GM19395 (cell line): Measurements from ENCODE around the gene MAP6.

Experiments
- ATAC-seq: cut with Tn5 transposase; IDR thresholded peaks from one replicate; pipeline ENCODE4 v1.9.1; 2021; ENCODE audit warnings: mild to moderate bottlenecking, moderate library complexity; ENCODE audit not compliant: unreplicated experiment

MAP6 gene

DNA sequence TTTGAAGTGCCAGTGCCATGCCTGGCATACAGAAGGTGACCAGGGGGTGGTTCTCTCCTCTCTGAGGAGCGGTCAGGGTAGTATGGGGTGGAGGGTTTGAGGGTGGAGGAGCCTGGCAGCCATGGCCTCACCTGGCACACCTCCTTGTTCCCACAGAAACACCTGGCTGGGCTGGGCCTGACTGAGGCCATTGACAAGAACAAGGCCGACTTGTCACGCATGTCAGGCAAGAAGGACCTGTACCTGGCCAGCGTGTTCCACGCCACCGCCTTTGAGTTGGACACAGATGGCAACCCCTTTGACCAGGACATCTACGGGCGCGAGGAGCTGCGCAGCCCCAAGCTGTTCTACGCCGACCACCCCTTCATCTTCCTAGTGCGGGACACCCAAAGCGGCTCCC is 97.2 kb downstream of the MAP6 start:
- no peak for ATAC-seq

DNA sequence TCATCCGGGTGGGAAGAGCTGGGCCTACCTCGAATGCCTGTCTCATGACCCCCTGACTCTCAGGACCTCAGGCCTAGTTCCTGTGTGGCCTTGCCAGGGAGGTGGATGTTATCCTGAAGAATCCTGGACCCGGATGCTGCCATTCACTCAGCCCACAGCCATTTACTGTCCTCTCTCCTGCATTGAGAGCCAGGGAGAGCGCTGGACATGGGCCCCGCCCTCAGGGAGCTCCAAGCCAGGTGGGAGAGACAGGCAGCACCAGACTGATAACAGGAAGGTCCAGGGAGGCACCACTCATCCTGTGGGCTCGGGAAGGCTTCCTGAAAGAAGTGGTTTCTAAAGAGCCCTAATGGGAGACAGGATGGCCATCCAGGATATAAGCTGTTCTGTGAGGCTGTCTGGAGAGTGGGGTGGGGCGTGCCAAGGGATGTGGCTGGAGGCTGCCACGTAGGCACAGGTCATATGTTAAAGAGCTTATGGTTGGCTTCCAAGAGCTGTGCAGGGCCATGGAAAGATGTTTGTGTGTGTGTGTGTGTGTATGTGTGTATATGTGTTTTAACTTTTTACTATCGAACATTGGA is 98.2 kb downstream of the MAP6 start:
- no peak for ATAC-seq

DNA sequence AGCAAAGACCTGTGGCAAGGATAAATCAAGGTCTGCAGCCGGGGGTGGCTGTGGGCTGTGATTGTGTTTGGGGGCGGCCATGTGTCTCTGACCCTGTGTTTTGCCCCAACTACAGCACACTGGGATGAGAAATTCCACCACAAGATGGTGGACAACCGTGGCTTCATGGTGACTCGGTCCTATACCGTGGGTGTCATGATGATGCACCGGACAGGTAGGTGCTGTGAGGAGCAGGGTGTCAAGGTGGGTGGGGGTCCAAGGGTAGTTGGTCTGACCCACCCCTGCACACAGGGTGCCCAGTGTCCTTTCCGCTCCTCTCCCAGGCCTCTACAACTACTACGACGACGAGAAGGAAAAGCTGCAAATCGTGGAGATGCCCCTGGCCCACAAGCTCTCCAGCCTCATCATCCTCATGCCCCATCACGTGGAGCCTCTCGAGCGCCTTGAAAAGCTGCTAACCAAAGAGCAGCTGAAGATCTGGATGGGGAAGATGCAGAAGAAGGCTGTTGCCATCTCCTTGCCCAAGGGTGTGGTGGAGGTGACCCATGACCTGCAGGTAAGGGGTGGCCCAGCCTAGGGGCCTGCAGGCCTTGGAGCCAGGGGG is 100.1 kb downstream of the MAP6 start:
- no peak for ATAC-seq

DNA sequence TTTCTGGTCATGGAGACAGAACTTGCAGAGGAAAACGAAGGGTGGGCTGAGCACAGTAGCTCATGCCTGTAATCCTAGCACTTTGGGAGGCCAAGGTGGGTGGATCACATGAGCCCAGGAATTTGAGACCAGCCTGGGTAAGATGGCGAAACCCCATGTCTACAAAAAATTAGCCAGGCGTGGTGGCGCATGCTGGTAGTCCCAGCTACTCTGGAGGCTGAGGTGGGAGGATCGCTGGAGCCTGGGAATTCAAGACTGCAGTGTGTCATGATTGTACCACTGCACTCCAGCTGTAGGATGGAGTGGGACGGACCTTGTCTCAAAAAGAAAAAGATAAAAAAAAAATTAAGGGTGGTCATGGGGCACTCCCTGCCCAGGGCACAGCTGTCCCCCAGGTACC is 100.9 kb downstream of the MAP6 start:
- no peak for ATAC-seq

DNA sequence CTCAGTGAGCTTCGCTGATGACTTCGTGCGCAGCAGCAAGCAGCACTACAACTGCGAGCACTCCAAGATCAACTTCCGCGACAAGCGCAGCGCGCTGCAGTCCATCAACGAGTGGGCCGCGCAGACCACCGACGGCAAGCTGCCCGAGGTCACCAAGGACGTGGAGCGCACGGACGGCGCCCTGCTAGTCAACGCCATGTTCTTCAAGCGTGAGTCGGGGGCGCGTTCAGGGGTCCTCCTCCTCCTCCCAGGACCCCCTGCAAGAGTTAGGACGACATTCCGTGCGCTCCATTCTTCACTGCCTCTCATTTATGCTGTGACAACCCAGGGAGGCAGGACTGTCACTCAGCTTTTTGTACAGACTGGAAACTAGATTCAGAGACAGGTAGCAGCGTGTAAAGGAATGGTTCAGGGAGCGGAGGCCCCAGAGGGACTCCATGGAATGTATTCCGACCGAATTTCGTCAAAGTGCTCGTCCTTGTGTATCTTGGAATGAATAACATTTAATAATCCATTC is 102.0 kb downstream of the MAP6 start:
- ATAC-seq, result no peak

DNA sequence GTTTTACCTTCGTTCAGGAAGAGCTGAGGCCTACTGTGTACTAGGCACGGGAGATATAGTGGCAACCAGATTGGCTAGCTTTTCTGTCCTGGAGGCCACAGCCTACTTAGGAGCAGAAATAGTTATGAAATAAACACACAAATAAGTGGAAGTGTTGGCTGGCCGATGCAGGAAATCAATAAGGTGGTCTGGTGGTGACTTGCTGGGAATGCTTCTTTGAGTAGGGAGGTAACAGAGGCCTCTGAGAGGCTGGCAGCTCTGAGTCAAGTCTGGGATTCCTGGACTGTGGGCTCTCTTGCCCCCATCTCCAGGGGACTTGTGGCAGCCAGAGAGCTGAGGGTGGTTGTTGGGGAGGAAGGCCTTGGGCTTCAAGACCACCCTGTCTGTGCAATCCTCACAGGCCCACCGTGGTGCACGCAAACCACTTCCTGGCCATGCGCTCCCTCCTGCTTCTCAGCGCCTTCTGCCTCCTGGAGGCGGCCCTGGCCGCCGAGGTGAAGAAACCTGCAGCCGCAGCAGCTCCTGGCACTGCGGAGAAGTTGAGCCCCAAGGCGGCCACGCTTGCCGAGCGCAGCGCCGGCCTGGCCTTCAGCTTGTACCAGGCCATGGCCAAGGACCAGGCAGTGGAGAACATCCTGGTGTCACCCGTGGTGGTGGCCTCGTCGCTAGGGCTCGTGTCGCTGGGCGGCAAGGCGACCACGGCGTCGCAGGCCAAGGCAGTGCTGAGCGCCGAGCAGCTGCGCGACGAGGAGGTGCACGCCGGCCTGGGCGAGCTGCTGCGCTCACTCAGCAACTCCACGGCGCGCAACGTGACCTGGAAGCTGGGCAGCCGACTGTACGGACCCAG is 102.7 kb downstream of the MAP6 start:
- ATAC-seq, result no peak

DNA sequence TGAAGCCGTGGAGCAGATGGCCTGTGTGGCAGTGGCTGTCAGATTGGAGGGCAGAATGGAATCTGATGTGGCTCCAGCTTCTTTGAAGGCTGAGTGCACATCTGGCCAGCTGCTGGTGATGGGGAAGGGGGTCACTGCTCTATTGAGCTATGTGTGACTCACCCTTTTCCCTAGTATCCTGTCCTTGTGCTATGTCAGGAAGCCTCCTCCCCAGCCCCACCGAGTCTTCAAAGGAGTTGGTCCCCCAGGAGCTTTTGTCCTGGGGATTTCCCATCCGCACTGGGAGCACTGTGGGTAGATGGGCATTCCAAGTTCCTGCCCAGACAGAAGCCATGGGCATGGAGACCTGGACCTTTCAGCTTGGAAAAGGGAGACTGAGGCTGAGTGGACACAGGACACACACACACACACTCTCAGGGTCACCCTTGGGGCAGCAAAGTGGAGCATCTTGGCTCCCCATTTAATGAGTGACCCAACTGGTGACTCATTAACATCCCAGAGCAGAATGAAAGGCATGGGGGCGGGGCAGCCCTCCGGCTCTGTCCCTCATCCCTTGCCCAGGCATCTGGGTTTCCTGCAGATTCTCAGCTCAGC is 103.5 kb downstream of the MAP6 start:
- ATAC-seq, result no peak

DNA sequence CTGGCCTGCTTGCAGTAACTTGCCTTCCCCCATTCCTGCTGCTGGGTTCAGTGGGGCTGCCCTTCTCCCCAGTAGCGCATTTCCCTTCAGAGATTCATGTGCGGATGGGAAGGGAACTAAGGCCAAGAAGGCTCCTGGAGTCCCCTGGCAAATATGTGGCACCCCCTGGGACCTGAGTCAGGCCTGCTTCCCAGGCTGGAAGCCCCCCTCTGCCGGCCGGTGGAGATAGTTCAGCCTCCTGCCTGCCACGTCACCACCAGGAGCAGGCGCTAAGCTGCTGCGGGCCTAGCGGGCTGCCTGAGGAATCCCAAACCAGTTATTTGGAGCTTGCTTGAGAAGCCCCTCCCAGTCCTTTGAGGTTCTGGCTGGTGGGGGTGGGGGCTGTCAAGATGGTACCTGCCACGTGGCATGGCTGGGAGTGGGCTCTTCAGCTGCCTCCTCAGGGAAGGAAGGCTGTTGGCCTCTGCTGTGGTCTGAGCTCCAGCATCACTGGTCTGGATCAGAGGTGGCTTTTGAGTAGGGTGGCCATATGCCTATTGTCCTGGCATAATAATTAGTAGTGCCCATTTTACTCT is 104.8 kb downstream of the MAP6 start:
- ATAC-seq, result no peak

DNA sequence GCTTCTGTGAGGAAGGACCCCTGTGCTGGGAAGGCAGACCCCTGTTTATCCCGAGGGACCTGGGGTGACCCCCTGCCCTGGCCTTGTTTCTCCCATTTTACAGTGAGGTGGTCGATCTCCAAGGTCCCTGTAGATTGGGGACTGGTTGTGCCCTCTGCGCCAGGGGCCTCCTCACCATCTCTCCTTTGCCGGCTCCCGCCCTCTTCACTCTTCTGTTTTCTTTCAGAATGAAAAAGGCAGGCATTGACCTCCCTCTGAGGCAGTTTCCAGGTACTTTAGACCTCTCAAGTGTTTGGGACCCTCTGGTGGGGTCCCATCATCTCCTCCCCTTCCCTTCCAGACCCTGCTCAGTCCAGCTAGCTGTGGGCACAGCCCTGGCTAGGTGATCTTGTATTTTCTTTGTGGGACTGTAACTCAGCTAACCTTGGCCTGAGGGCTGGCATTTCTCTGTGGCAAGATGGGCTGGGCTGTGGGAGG is 105.3 kb downstream of the MAP6 start:
- ATAC-seq, result no peak

DNA sequence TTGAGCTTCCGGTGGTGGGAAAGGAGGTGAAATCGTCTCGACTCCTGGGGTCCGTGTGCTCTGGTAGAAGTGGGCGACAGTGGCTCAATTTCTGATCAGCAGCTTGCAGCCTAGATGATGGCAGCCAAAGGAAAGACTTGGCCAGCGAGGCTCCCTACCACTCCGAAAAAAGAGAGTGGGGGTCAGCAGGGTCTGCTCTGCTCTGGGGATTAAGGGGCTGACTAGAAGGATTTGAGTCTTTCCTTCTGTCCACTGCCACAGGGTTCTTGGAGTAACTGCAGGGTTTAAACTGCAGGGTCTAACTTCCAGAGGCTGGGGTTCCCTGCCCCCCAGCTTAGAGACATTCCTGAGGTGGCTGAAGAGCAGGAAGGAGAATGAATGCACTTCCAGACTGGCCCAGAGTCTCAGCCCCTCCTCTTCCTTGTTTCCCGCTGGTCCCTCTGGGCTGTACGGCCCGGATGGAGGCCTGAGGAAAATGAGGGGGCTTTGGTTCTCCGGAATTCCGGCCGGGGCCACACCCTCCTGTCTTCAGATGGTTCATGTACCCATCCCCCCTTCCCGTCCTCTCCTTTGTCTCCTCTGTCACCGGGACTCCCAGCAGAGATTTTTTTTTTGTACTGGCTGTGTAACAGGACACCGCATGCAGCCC is 105.9 kb downstream of the MAP6 start:
- no peak for ATAC-seq

DNA sequence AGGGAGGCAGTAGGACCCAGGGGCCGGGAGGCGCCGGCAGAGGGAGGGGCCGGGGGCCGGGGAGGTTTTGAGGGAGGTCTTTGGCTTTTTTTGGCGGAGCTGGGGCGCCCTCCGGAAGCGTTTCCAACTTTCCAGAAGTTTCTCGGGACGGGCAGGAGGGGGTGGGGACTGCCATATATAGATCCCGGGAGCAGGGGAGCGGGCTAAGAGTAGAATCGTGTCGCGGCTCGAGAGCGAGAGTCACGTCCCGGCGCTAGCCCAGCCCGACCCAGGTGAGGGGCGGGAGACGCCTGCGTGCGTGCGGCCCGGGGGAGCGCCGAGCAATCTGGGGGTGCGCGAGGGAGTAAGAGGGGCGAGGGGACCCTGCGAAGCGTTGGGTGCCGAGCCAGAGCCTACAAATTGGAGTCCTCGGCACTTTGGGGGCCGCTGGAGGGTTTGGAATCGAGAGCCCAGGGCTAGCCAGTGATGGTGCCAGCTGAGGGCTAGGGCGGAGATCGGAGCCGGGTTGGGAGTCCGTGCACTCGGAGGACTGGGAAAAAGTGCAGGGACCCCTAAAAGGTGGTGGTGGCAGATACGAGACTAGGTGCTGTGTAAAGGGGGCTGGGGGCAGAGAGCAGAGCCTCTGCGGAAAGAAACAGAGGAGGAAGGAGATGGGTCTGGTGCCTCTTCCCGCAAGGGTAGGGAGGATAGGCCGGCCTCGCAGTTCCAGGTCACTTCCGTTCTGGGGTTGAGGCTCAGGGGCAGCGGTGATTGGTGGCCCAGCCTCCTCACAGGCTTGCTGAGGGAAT is 106.6 kb downstream of the MAP6 start, which contains the start of gene SERPINH1:
Gene SERPINH1 (plus strand): TSS at position 206 of the 788 bp plus-strand sequence. CDS start 4,097 bp downstream, outside the sequence.
- peak; percentile 82 for ATAC-seq

DNA sequence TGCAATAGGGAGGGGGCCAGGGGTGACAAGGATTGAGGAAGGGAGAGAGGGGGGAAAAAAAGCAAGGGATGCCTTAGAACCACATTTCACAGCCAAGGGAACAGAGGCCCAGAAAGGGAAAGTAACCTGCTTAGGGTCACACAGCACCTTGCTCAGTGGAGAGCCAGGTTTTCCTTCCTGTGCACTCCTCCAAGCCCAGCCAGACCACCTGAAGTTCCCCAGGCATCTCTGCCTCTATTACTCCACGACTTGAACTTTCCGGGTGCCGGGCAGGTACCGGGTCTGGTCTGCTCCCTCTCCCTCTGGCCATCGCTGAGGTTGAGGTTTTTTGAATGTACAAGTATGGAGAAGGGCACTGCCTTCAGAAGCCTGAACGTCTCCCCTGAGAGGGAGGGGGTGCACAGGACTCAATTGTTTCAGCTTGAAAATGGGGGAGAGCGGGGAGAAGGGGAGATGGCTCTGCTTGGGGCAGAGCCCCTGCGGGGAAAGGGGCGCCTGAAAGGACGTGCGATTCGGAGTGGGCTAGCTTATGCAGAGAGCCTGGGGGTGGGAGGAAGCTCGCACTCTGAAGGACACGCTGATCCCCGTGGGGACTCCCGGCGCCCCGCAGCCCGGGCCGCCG is 107.3 kb downstream of the MAP6 start:
- peak; percentile 9 for ATAC-seq

DNA sequence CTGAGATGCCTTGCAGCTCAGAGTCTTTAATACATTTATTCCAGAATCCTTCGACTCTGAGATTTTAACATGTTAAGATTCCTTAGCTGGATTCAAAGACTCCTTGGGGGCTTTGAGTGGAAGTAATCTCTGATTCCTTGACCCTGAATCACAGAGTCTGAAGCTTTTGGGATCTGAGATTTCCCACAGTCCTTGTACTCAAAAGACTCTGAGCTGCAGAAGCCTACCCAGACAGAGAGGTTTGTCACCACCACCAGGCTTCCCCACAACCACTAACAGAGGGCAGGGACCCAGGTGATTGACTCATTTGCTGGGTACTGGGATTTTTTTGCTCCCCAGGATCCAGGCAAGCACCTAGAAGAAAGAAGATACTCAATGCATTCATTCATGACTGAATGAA is 108.2 kb downstream of the MAP6 start:
- no peak for ATAC-seq

DNA sequence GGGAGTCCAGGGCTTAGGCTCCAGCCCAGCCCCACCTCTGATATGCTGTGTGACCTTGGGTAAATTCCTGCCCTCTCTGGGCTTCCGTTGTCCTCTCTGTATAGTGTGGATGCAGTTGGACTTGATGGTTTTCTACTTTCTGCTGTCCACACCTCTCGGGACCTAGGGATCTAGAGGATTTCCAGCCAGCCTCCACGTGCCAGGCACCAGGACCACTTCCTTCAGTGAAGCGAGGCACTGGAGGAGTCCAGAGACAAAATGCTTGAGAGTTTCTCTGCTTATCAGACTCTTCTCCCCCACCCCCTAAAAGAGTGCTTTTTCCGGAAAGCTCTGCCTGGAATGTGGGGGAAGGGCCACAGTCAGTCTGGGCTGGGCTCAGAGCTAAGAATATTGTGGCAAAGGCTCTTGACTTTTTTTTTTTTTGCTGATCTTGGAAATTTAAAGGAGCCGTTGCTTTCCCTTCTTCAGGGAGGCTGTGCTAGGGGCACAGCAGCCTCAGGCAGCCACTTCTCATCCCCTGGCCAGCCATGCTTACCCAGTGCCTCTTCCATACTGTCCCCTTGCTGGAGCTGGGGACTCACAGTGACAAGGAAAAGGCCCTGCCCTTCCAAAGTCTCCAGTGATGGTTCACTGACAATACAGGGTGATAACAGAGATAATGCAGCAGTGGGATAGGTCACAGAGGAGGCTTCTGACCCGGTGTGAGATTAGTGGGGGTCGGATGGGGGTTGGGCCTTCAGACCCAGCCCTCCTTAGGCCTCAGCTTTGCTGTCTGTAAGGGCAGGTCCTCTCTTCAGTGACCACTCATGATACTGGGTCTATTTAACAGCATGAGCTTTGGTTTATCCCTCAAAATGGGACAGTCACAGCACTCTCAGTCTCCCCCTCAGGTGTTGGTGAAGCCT is 109.6 kb downstream of the MAP6 start:
- no peak for ATAC-seq

DNA sequence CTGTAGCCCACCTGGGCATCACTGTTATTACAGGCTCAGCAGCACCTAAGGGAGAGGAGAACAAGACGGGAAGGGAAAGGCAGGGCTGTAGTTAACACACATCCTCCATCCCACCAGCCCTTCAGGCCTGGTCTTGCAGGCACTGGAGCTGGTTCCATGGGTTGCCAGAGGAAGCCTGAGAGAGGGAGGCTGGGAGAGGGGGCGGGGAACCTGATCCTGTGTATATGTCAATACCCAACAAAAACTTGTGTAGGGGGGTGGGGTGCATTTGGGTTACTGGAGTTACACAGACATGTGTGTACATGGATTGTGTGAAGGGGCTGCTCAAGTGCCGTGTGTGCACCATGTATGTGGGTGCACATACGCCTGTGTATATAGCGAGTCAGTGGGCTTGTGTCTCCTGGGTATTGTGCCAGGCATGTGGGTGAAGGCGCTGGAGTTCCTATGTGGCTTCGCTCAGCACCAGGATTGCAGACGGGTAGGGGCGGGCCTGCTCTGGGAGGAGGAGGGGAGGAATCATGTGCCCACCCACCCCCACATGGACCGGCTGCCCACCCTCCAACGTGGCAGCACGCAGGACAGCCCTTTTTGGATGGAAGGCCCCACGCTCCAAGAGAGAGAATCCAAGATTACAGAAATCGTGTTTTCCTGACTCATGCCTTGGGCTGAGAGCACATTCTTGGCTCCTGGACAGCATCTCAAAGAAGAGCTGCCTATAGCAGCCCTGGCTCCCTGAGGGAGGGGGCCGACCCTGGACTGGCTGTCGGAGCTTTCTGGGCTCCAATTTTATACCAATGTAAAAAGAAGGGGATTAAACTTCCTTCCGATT is 111.0 kb downstream of the MAP6 start:
- no peak for ATAC-seq

DNA sequence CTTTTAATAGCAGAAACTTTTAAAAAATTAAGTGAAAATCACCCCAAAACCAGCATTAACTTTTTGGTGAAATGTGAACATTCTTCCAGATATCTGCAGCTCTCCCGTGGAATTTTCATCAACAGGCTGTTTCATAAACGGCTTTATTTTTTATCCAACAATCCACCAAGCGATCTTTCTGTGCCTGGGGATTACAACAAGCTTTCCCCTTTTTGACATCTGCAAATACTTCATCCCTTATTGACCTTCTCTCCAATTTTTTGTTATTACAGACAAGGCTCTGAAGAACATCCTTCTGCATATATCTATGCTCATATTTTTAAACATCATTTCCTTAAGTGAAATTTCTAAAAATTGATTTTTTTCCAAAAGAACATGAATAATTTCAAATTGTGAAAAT is 112.6 kb downstream of the MAP6 start:
- ATAC-seq, result no peak

DNA sequence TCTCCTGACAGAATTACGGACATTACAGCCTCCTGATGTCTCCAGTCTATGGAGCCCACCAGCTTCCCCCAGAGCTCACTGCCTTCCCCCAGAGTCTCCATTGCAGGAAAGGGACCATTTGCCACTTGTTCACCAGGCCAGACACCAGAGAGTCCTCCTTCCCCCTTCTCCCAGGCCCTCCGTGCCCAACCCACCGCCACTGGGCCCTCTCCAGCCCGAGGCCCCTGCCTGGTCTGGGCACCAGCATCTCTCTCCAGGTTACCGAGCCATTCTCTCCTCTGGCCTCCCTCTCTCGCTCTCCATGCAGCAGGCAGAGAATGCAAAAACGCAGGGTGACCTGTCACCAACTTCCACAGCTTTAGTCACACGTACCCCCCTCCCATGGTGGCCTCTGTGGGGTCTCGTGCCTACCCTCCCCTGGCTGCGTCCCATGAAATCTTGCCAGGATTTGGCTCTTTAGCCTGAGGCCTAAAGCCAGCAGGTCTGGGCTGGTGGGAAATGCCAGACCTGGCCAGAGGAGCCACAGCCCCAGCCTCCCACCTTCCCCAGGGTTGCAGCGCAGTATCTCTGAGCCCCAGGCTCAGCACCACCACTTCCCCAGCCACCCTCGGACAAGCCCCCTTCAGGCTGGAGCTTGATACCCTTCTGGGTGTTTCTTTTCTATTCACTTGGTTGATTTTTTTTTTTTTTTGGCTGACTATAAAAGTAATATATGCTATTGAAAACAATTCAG is 113.6 kb downstream of the MAP6 start:
- no peak for ATAC-seq
